Esophagus muscularis mucosa (tissue), 4 donors: ENCODE results near the gene RSRC2.

Experiments
- CTCF ChIP-seq, 3 experiments: fragments of 200-600 bp in 2 of 3; fragments of 450-650 bp in 1 of 3; sonication (generic) in 2 of 3; IDR thresholded peaks; one replicate each; pipeline ENCODE4 v1.5.1; 2017 to 2019; ENCODE audit warnings: antibody characterized with exemption in 3 of 3, mild to moderate bottlenecking in 2 of 3, moderate library complexity in 1 of 3
- EP300 ChIP-seq: sonication (generic); formaldehyde crosslinking; IDR thresholded peaks from one replicate; pipeline ENCODE4 v1.6.1; 2017; ENCODE audit warnings: antibody characterized with exemption
- POLR2A ChIP-seq: fragments of 450-650 bp; IDR thresholded peaks from one replicate; pipeline ENCODE4 v1.6.1; 2017; ENCODE audit warnings: antibody characterized with exemption, moderate library complexity, mild to moderate bottlenecking, low read depth

- TF ChIP-seq CTCF (IDR thresholded peaks at IDR 0.05) (no peak), POLR2A (no peak), EP300 (no peak)
Observed at GRCh38 chr12:122486805-122487426, 39.8 kb downstream of the RSRC2 start.
